ENCODE measurements around the gene NCCRP1. TPM values are rescaled to one million over a fixed set of nuclear protein-coding genes. Genes with fewer than 3 reads are reported as not detected.

Gene NCCRP1
- total RNA-seq, 1 donor from 2014 or later = 0.46 TPM

- no peak for DNase-seq
- Histone ChIP-seq H3K4me1 (peaks cover 26% of the 10 kb centered on the region), H3K9me3 (no peaks in the 10 kb centered on the region), H3K36me3 (no peaks in the 10 kb centered on the region), H3K27ac (no peak overlapping the region), H3K4me3 (no peak overlapping the region), H3K27me3 (no peaks in the 10 kb centered on the region)
- intact Hi-C loops (cut with DNase I) = no loop called here
- ATAC-seq = no peak
- TF ChIP-seq CTCF (IDR thresholded peaks at IDR 0.05) = no peak
These were observed 44.7 kb upstream of the NCCRP1 start for GRCh38 chr19:39152066-39152465.

- ATAC-seq (no peak), DNase-seq (no peak)
- no peaks in the 10 kb centered on the region for H3K27me3 ChIP-seq
- no peak overlapping the region for H3K4me3 ChIP-seq
- no peak overlapping the region for H3K27ac ChIP-seq
- no peaks in the 10 kb centered on the region for H3K9me3 ChIP-seq
- intact Hi-C loops (cut with DNase I) = no loop called here
- peaks cover 34% of the 10 kb centered on the region for H3K4me1 ChIP-seq
- TF ChIP-seq CTCF (IDR thresholded peaks at IDR 0.05) = no peak
- no peaks in the 10 kb centered on the region for H3K36me3 ChIP-seq
These were observed 42.6 kb upstream of the NCCRP1 start for GRCh38 chr19:39154100-39154628.

GRCh38 chr19:39154629-39155100 is 42.1 kb upstream of the NCCRP1 start:
- no peaks in the 10 kb centered on the region for H3K36me3 ChIP-seq
- intact Hi-C loops (cut with DNase I) = no loop called here
- peaks cover 34% of the 10 kb centered on the region for H3K4me1 ChIP-seq
- H3K27ac ChIP-seq = no peak overlapping the region
- DNase-seq (peak; percentile 89), ATAC-seq (peak; percentile 84)
- H3K4me3 ChIP-seq = no peak overlapping the region
- no peaks in the 10 kb centered on the region for H3K9me3 ChIP-seq
- TF ChIP-seq CTCF (IDR thresholded peaks at IDR 0.05) = peak; percentile 25
- H3K27me3 ChIP-seq = no peaks in the 10 kb centered on the region

GRCh38 chr19:39155114-39155700 is 41.6 kb upstream of the NCCRP1 start:
- no peak for TF ChIP-seq CTCF (IDR thresholded peaks at IDR 0.05)
- DNase-seq (no peak), ATAC-seq (no peak)
- Histone ChIP-seq H3K27ac (no peak overlapping the region), H3K4me1 (peaks cover 40% of the 10 kb centered on the region), H3K4me3 (no peak overlapping the region), H3K9me3 (no peaks in the 10 kb centered on the region), H3K27me3 (no peaks in the 10 kb centered on the region), H3K36me3 (no peaks in the 10 kb centered on the region)
- intact Hi-C loops (cut with DNase I) = no loop called here

GRCh38 chr19:39155741-39156140 is 41.0 kb upstream of the NCCRP1 start:
- DNase-seq (no peak), ATAC-seq (no peak)
- H3K27ac ChIP-seq = no peak overlapping the region
- no peak for TF ChIP-seq CTCF (IDR thresholded peaks at IDR 0.05)
- no peak overlapping the region for H3K4me3 ChIP-seq
- peaks cover 45% of the 10 kb centered on the region for H3K4me1 ChIP-seq
- no peaks in the 10 kb centered on the region for H3K36me3 ChIP-seq
- H3K9me3 ChIP-seq = no peaks in the 10 kb centered on the region
- H3K27me3 ChIP-seq = no peaks in the 10 kb centered on the region
- intact Hi-C loops (cut with DNase I) = no loop called here
